PC-9 (cell line): ENCODE data around the gene GCK. TPM values are rescaled to one million over a fixed set of nuclear protein-coding genes. Genes with fewer than 3 reads are reported as not detected.
"Not testable (repeated sequence)": the region's sequence is repeated elsewhere in the genome, so short reads cannot be mapped to it uniquely, and the experiment has no call there.

ENCODE experiments used
- BruUV-seq: library from RNA; stranded (reverse); fragments of 400-500 nt; replicated peaks from 2 replicates; lab custom pipeline; 2021; lab: Mats Ljungman, UMichigan
- CTCF ChIA-PET: fragments of 300-600 bp; sonication (Branson Sonifier 250); formaldehyde crosslinking; loops from one replicate; lab custom pipeline; 2022; ENCODE audit warnings: antibody characterized with exemption; lab: Charles Lee
- POLR2A ChIA-PET: fragments of 300-600 bp; sonication (Branson Sonifier 250); formaldehyde crosslinking; loops from one replicate; lab custom pipeline; 2022; ENCODE audit warnings: antibody characterized with exemption; ENCODE audit not compliant: unreplicated experiment; lab: Charles Lee
- DNase-seq, 2 experiments: peaks; one replicate each; pipeline versions ENCODE4 v3.0.0 to v3.0.0-alpha.2; 2015 to 2022; ENCODE audit warnings: mixed read lengths in 1 of 2
- H2AFZ ChIP-seq: fragments of 200-600 bp; sonication (generic); 2 replicates; pipeline ENCODE4 v1.8.1; 2017; ENCODE audit warnings: antibody characterized with exemption
- H3F3A ChIP-seq: fragments of 200-600 bp; sonication (generic); 2 replicates; pipeline ENCODE4 v1.8.1; 2017; ENCODE audit warnings: antibody characterized with exemption, mild to moderate bottlenecking, low read depth; ENCODE audit not compliant: insufficient read depth
- H3K27ac ChIP-seq: fragments of 200-600 bp; sonication (generic); 2 replicates; pipeline ENCODE4 v1.6.1; 2016; ENCODE audit warnings: mixed run types
- H3K27me3 ChIP-seq: fragments of 200-600 bp; sonication (generic); 2 replicates; pipeline ENCODE4 v1.6.1; 2016; ENCODE audit warnings: low read depth, mixed run types; ENCODE audit not compliant: insufficient read depth
- H3K36me3 ChIP-seq: fragments of 200-600 bp; sonication (generic); 2 replicates; pipeline ENCODE4 v1.6.1; 2016; ENCODE audit warnings: low read depth, mixed run types
- H3K4me1 ChIP-seq: fragments of 200-600 bp; sonication (generic); replicated peaks from 2 replicates; pipeline ENCODE4 v1.6.1; 2016; ENCODE audit warnings: mixed run types; ENCODE audit not compliant: insufficient read depth
- H3K4me2 ChIP-seq: fragments of 200-600 bp; sonication (generic); 2 replicates; pipeline ENCODE4 v1.6.1; 2017; ENCODE audit warnings: mixed run types
- H3K4me3 ChIP-seq: fragments of 200-600 bp; sonication (generic); 2 replicates; pipeline ENCODE4 v1.6.1; 2016; ENCODE audit warnings: mixed run types
- H3K79me2 ChIP-seq: fragments of 200-600 bp; sonication (generic); 2 replicates; pipeline ENCODE4 v1.6.1; 2017; ENCODE audit warnings: low read depth, mixed run types
- H3K9me2 ChIP-seq: fragments of 200-600 bp; sonication (generic); 2 replicates; pipeline ENCODE4 v1.8.1; 2017; ENCODE audit warnings: mild to moderate bottlenecking; ENCODE audit not compliant: insufficient read depth
- H3K9me3 ChIP-seq: fragments of 200-600 bp; sonication (generic); 2 replicates; pipeline ENCODE4 v1.8.1; 2016; ENCODE audit warnings: low read depth; ENCODE audit not compliant: insufficient read depth
- H4K20me1 ChIP-seq: fragments of 200-600 bp; sonication (generic); 2 replicates; pipeline ENCODE4 v1.8.1; 2017; ENCODE audit not compliant: insufficient read depth
- CTCF ChIP-seq: fragments of 200-600 bp; sonication (generic); conservative IDR thresholded peaks from 2 replicates; pipeline ENCODE4 v1.6.1; 2017; ENCODE audit warnings: mixed run types, antibody characterized with exemption, mild to moderate bottlenecking, moderate library complexity
- EZH2 ChIP-seq: fragments of 200-600 bp; sonication (generic); IDR thresholded peaks from 2 replicates; pipeline ENCODE4 v1.8.0; 2017; ENCODE audit warnings: antibody characterized with exemption, low read depth
- intact Hi-C: fragments of 100-400 bp; cut with micrococcal nuclease; formaldehyde crosslinking; loops from one replicate; pipeline ENCODE4 v1.10.0; 2022; ENCODE audit not compliant: unreplicated experiment
- total RNA-seq: library from RNA; stranded (reverse); gene quantifications from 2 replicates; pipeline ENCODE4 v1.2.3, GENCODE V29; 2021

The GCK gene
- total RNA-seq, 1 experiment from 2014 or later = not detected

GRCh38 chr7:44175730-44176129 is 13.5 kb downstream of the GCK start:
- H3K4me3 ChIP-seq = no peak overlapping the region
- no peak overlapping the region for H2AFZ ChIP-seq
- no peak overlapping the region for H3K27ac ChIP-seq
- no TSS peak for BruUV-seq
- H3K9me2 ChIP-seq = no peaks in the 10 kb centered on the region
- no peaks in the 10 kb centered on the region for H3K9me3 ChIP-seq
- H4K20me1 ChIP-seq = no peaks in the 10 kb centered on the region
- peaks cover 32% of the 10 kb centered on the region for H3K4me1 ChIP-seq
- CTCF ChIA-PET = no interaction called here
- no peak for TF ChIP-seq EZH2
- TF ChIP-seq CTCF = no peak
- no peaks in the 10 kb centered on the region for H3K36me3 ChIP-seq
- H3K4me2 ChIP-seq = no peak overlapping the region
- peaks cover 16% of the 10 kb centered on the region for H3F3A ChIP-seq
- DNase-seq = no peak
- intact Hi-C loops = no loop called here
- no peaks in the 10 kb centered on the region for H3K79me2 ChIP-seq
- no peaks in the 10 kb centered on the region for H3K27me3 ChIP-seq
- POLR2A ChIA-PET = no interaction called here

- DNase-seq, H3K9me2 ChIP-seq, H2AFZ ChIP-seq, H3K9me3 ChIP-seq, H3K27ac ChIP-seq, H3K27me3 ChIP-seq, H4K20me1 ChIP-seq, H3F3A ChIP-seq, POLR2A ChIA-PET, intact Hi-C loops, CTCF ChIA-PET, H3K4me3 ChIP-seq, BruUV-seq, H3K4me2 ChIP-seq, H3K36me3 ChIP-seq, H3K79me2 ChIP-seq: not testable (repeated sequence)
- peaks cover 21% of the 10 kb centered on the region for H3K4me1 ChIP-seq
Measured at GRCh38 chr7:44174694-44174948, 14.6 kb downstream of the GCK start.

- no peaks in the 10 kb centered on the region for H3K36me3 ChIP-seq
- no peak for TF ChIP-seq EZH2
- no peak for TF ChIP-seq CTCF
- no peak overlapping the region for H3K4me2 ChIP-seq
- no peak overlapping the region for H3K27ac ChIP-seq
- CTCF ChIA-PET = no interaction called here
- POLR2A ChIA-PET = no interaction called here
- no peak for DNase-seq
- BruUV-seq = no TSS peak
- H3K79me2 ChIP-seq = no peaks in the 10 kb centered on the region
- no peaks in the 10 kb centered on the region for H3K9me2 ChIP-seq
- no peaks in the 10 kb centered on the region for H4K20me1 ChIP-seq
- H3F3A ChIP-seq = peaks cover 5% of the 10 kb centered on the region; the same call in 1 of the 2 replicates
- intact Hi-C loops = no loop called here
- H3K4me1 ChIP-seq = peaks cover 18% of the 10 kb centered on the region
- H2AFZ ChIP-seq = no peak overlapping the region
- H3K4me3 ChIP-seq = no peak overlapping the region
- H3K27me3 ChIP-seq = no peaks in the 10 kb centered on the region
- H3K9me3 ChIP-seq = no peaks in the 10 kb centered on the region
Measured at GRCh38 chr7:44173911-44174693, 15.1 kb downstream of the GCK start.
